ENCODE data around the gene SORCS3. TPM values are rescaled to one million over a fixed set of nuclear protein-coding genes. Genes with fewer than 3 reads are reported as not detected.

Gene SORCS3
- total and polyA plus RNA-seq, 4 donors: 3.7 to 15.7 (median 14.8) TPM

- Histone ChIP-seq H3K4me1 (ENCODE audit: control insufficient read depth, insufficient read depth, low read length) (no peaks in the 10 kb centered on the region), H3K4me3 (ENCODE audit: low read depth, low read length) (no peak overlapping the region), H3K36me3 (ENCODE audit: control insufficient read depth, insufficient read depth, low read length) (no peaks in the 10 kb centered on the region), H3K27me3 (ENCODE audit: control insufficient read depth, insufficient read depth, low read length) (no peaks in the 10 kb centered on the region), H3K27ac (ENCODE audit: low read depth, low read length) (no peak overlapping the region), H3K9me3 (ENCODE audit: control insufficient read depth, insufficient read depth, low read length) (peaks cover 2% of the 10 kb centered on the region)
- DNase-seq (ENCODE audit: low read depth in 4 of 6, low spot score in 6 of 6): no peak
- WGBS (ENCODE audit: insufficient coverage): 78% methylated on average over 3 of the region's 4 CpGs
Measured at GRCh38 chr10:104981995-104982394, 340.9 kb downstream of the SORCS3 start.

GRCh38 chr10:104988686-104989085, 347.6 kb downstream of the SORCS3 start:
- no peak overlapping the region for H3K27ac ChIP-seq (ENCODE audit: low read depth, low read length)
- WGBS (ENCODE audit: insufficient coverage): no CpG with 5 or more reads among the region's 1 CpG
- H3K4me3 ChIP-seq (ENCODE audit: low read depth, low read length): no peak overlapping the region
- H3K27me3 ChIP-seq (ENCODE audit: control insufficient read depth, insufficient read depth, low read length): no peaks in the 10 kb centered on the region
- H3K4me1 ChIP-seq (ENCODE audit: control insufficient read depth, insufficient read depth, low read length): peaks cover 3% of the 10 kb centered on the region
- DNase-seq (ENCODE audit: low read depth in 4 of 6, low spot score in 6 of 6): peak in 2 of 6 donors; percentile 74 to 82
- no peaks in the 10 kb centered on the region for H3K36me3 ChIP-seq (ENCODE audit: control insufficient read depth, insufficient read depth, low read length)
- peaks cover 2% of the 10 kb centered on the region for H3K9me3 ChIP-seq (ENCODE audit: control insufficient read depth, insufficient read depth, low read length)

GRCh38 chr10:104989880-104990279, 348.8 kb downstream of the SORCS3 start:
- no peaks in the 10 kb centered on the region for H3K27me3 ChIP-seq (ENCODE audit: control insufficient read depth, insufficient read depth, low read length)
- peaks cover 3% of the 10 kb centered on the region for H3K4me1 ChIP-seq (ENCODE audit: control insufficient read depth, insufficient read depth, low read length)
- DNase-seq (ENCODE audit: low read depth in 4 of 6, low spot score in 6 of 6): no peak
- H3K27ac ChIP-seq (ENCODE audit: low read depth, low read length): no peak overlapping the region
- no peak overlapping the region for H3K4me3 ChIP-seq (ENCODE audit: low read depth, low read length)
- H3K36me3 ChIP-seq (ENCODE audit: control insufficient read depth, insufficient read depth, low read length): no peaks in the 10 kb centered on the region
- peaks cover 2% of the 10 kb centered on the region for H3K9me3 ChIP-seq (ENCODE audit: control insufficient read depth, insufficient read depth, low read length)

- Histone ChIP-seq H3K27me3 (ENCODE audit: control insufficient read depth, insufficient read depth, low read length) (no peaks in the 10 kb centered on the region), H3K27ac (ENCODE audit: low read depth, low read length) (no peak overlapping the region), H3K9me3 (ENCODE audit: control insufficient read depth, insufficient read depth, low read length) (no peaks in the 10 kb centered on the region), H3K4me1 (ENCODE audit: control insufficient read depth, insufficient read depth, low read length) (peaks cover 3% of the 10 kb centered on the region), H3K4me3 (ENCODE audit: low read depth, low read length) (no peak overlapping the region), H3K36me3 (ENCODE audit: control insufficient read depth, insufficient read depth, low read length) (no peaks in the 10 kb centered on the region)
- WGBS (ENCODE audit: insufficient coverage): 52% methylated on average over 6 of the region's 6 CpGs
- DNase-seq (ENCODE audit: low read depth in 4 of 6, low spot score in 6 of 6): peak in 1 of 6 donors; percentile 38
Measured at GRCh38 chr10:104993085-104993484, 352.0 kb downstream of the SORCS3 start.

- no peak for DNase-seq (ENCODE audit: low read depth in 4 of 6, low spot score in 6 of 6)
- Histone ChIP-seq H3K27ac (ENCODE audit: low read depth, low read length) (no peak overlapping the region), H3K36me3 (ENCODE audit: control insufficient read depth, insufficient read depth, low read length) (no peaks in the 10 kb centered on the region), H3K27me3 (ENCODE audit: control insufficient read depth, insufficient read depth, low read length) (no peaks in the 10 kb centered on the region), H3K4me3 (ENCODE audit: low read depth, low read length) (no peak overlapping the region), H3K9me3 (ENCODE audit: control insufficient read depth, insufficient read depth, low read length) (no peaks in the 10 kb centered on the region), H3K4me1 (ENCODE audit: control insufficient read depth, insufficient read depth, low read length) (no peaks in the 10 kb centered on the region)
- WGBS (ENCODE audit: insufficient coverage): 78% methylated on average over 2 of the region's 2 CpGs
Measured at GRCh38 chr10:105001269-105001668, 360.2 kb downstream of the SORCS3 start.

GRCh38 chr10:105010411-105011121, 369.5 kb downstream of the SORCS3 start:
- H3K27ac ChIP-seq (ENCODE audit: low read depth, low read length): no peak overlapping the region
- H3K36me3 ChIP-seq (ENCODE audit: control insufficient read depth, insufficient read depth, low read length): no peaks in the 10 kb centered on the region
- no peaks in the 10 kb centered on the region for H3K4me1 ChIP-seq (ENCODE audit: control insufficient read depth, insufficient read depth, low read length)
- WGBS (ENCODE audit: insufficient coverage): 90% methylated on average over 1 of the region's 2 CpGs
- H3K4me3 ChIP-seq (ENCODE audit: low read depth, low read length): no peak overlapping the region
- H3K9me3 ChIP-seq (ENCODE audit: control insufficient read depth, insufficient read depth, low read length): no peaks in the 10 kb centered on the region
- H3K27me3 ChIP-seq (ENCODE audit: control insufficient read depth, insufficient read depth, low read length): no peaks in the 10 kb centered on the region
- DNase-seq (ENCODE audit: low read depth in 4 of 6, low spot score in 6 of 6): peak in 1 of 6 donors; percentile 88

GRCh38 chr10:105017116-105017515, 376.0 kb downstream of the SORCS3 start:
- no peaks in the 10 kb centered on the region for H3K4me1 ChIP-seq (ENCODE audit: control insufficient read depth, insufficient read depth, low read length)
- 57% methylated on average over 1 of the region's 2 CpGs for WGBS (ENCODE audit: insufficient coverage)
- H3K27me3 ChIP-seq (ENCODE audit: control insufficient read depth, insufficient read depth, low read length): no peaks in the 10 kb centered on the region
- no peaks in the 10 kb centered on the region for H3K9me3 ChIP-seq (ENCODE audit: control insufficient read depth, insufficient read depth, low read length)
- H3K36me3 ChIP-seq (ENCODE audit: control insufficient read depth, insufficient read depth, low read length): no peaks in the 10 kb centered on the region
- no peak for DNase-seq (ENCODE audit: low read depth in 4 of 6, low spot score in 6 of 6)
- no peak overlapping the region for H3K4me3 ChIP-seq (ENCODE audit: low read depth, low read length)
- H3K27ac ChIP-seq (ENCODE audit: low read depth, low read length): no peak overlapping the region

GRCh38 chr10:105017691-105018090, 376.6 kb downstream of the SORCS3 start:
- no peak overlapping the region for H3K27ac ChIP-seq (ENCODE audit: low read depth, low read length)
- no peaks in the 10 kb centered on the region for H3K9me3 ChIP-seq (ENCODE audit: control insufficient read depth, insufficient read depth, low read length)
- no peaks in the 10 kb centered on the region for H3K4me1 ChIP-seq (ENCODE audit: control insufficient read depth, insufficient read depth, low read length)
- H3K27me3 ChIP-seq (ENCODE audit: control insufficient read depth, insufficient read depth, low read length): no peaks in the 10 kb centered on the region
- H3K4me3 ChIP-seq (ENCODE audit: low read depth, low read length): no peak overlapping the region
- no peak for DNase-seq (ENCODE audit: low read depth in 4 of 6, low spot score in 6 of 6)
- no peaks in the 10 kb centered on the region for H3K36me3 ChIP-seq (ENCODE audit: control insufficient read depth, insufficient read depth, low read length)

GRCh38 chr10:105023211-105024111, 382.4 kb downstream of the SORCS3 start:
- 45% methylated on average over 6 of the region's 6 CpGs for WGBS (ENCODE audit: insufficient coverage)

GRCh38 chr10:105024184-105024583, 383.1 kb downstream of the SORCS3 start:
- no peaks in the 10 kb centered on the region for H3K9me3 ChIP-seq (ENCODE audit: control insufficient read depth, insufficient read depth, low read length)
- no peaks in the 10 kb centered on the region for H3K27me3 ChIP-seq (ENCODE audit: control insufficient read depth, insufficient read depth, low read length)
- H3K27ac ChIP-seq (ENCODE audit: low read depth, low read length): no peak overlapping the region

More at GRCh38 chr10:105023211-105024111, 382.4 kb downstream of the SORCS3 start:
- Histone ChIP-seq H3K27me3 (ENCODE audit: control insufficient read depth, insufficient read depth, low read length) (no peaks in the 10 kb centered on the region), H3K4me3 (ENCODE audit: low read depth, low read length) (no peak overlapping the region), H3K4me1 (ENCODE audit: control insufficient read depth, insufficient read depth, low read length) (no peaks in the 10 kb centered on the region), H3K9me3 (ENCODE audit: control insufficient read depth, insufficient read depth, low read length) (no peaks in the 10 kb centered on the region), H3K36me3 (ENCODE audit: control insufficient read depth, insufficient read depth, low read length) (no peaks in the 10 kb centered on the region), H3K27ac (ENCODE audit: low read depth, low read length) (no peak overlapping the region)
- peak in 2 of 6 donors; percentile 57 to 69 for DNase-seq (ENCODE audit: low read depth in 4 of 6, low spot score in 6 of 6)

More at GRCh38 chr10:105024184-105024583, 383.1 kb downstream of the SORCS3 start:
- Histone ChIP-seq H3K4me1 (ENCODE audit: control insufficient read depth, insufficient read depth, low read length) (no peaks in the 10 kb centered on the region), H3K4me3 (ENCODE audit: low read depth, low read length) (no peak overlapping the region), H3K36me3 (ENCODE audit: control insufficient read depth, insufficient read depth, low read length) (no peaks in the 10 kb centered on the region)
- no peak for DNase-seq (ENCODE audit: low read depth in 4 of 6, low spot score in 6 of 6)
